Nephron progenitor cell (in vitro differentiated cells): ENCODE data around the gene PCSK5.
A peak's percentile ranks its signal among the peaks of the same experiment; 100 is the strongest.
"Not testable (repeated sequence)": the region's sequence is repeated elsewhere in the genome, so short reads cannot be mapped to it uniquely, and the experiment has no call there.

Experiments
- DNase-seq: peaks from one replicate; pipeline ENCODE4 v3.0.0; 2021
- H3K27ac Mint-ChIP-seq: 2 replicates; pipeline ENCODE4 v1.8.0; 2021; ENCODE audit warnings: mild to moderate bottlenecking, moderate library complexity, mixed read lengths
- H3K27me3 Mint-ChIP-seq: 2 replicates; pipeline ENCODE4 v1.8.0; 2021; ENCODE audit warnings: mild to moderate bottlenecking, low read depth, mixed read lengths; ENCODE audit not compliant: poor library complexity
- H3K36me3 Mint-ChIP-seq: 2 replicates; pipeline ENCODE4 v1.8.0; 2021; ENCODE audit warnings: low read depth, mixed read lengths
- H3K4me1 Mint-ChIP-seq: 2 replicates; pipeline ENCODE4 v1.8.0; 2021; ENCODE audit warnings: mixed read lengths
- H3K4me3 Mint-ChIP-seq: 2 replicates; pipeline ENCODE4 v1.8.0; 2021; ENCODE audit warnings: mild to moderate bottlenecking, moderate library complexity, mixed read lengths
- H3K9me3 Mint-ChIP-seq: 2 replicates; pipeline ENCODE4 v1.8.0; 2021; ENCODE audit warnings: mild to moderate bottlenecking, moderate library complexity, mixed read lengths
- CTCF ChIP-seq: fragments of 200-600 bp; sonication (generic); IDR thresholded peaks from 2 replicates; pipeline ENCODE4 v1.5.0; 2021; ENCODE audit warnings: antibody characterized with exemption

PCSK5 gene

GRCh38 chr9:76357555-76357954, 467.1 kb downstream of the PCSK5 start:
- no peaks in the 10 kb centered on the region for H3K27me3 Mint-ChIP-seq
- H3K27ac Mint-ChIP-seq, result no peak overlapping the region
- no peak overlapping the region for H3K4me3 Mint-ChIP-seq
- no peaks in the 10 kb centered on the region for H3K9me3 Mint-ChIP-seq
- H3K36me3 Mint-ChIP-seq, result no peaks in the 10 kb centered on the region
- peaks cover 2% of the 10 kb centered on the region for H3K4me1 Mint-ChIP-seq
- no peak for DNase-seq
- no peak for TF ChIP-seq CTCF

GRCh38 chr9:76358628-76359280, 468.3 kb downstream of the PCSK5 start:
- no peaks in the 10 kb centered on the region for H3K36me3 Mint-ChIP-seq
- H3K27ac Mint-ChIP-seq, result no peak overlapping the region
- peaks cover 9% of the 10 kb centered on the region for H3K4me1 Mint-ChIP-seq
- no peak overlapping the region for H3K4me3 Mint-ChIP-seq
- no peak for TF ChIP-seq CTCF
- H3K27me3 Mint-ChIP-seq, result no peaks in the 10 kb centered on the region
- DNase-seq, result no peak
- H3K9me3 Mint-ChIP-seq, result no peaks in the 10 kb centered on the region

- Mint-ChIP-seq H3K27ac (no peak overlapping the region), H3K27me3 (no peaks in the 10 kb centered on the region), H3K4me1 (peaks cover 9% of the 10 kb centered on the region), H3K36me3 (no peaks in the 10 kb centered on the region), H3K4me3 (no peak overlapping the region), H3K9me3 (no peaks in the 10 kb centered on the region)
- no peak for DNase-seq
- no peak for TF ChIP-seq CTCF
These were observed 468.9 kb downstream of the PCSK5 start for GRCh38 chr9:76359365-76359764.

- no peaks in the 10 kb centered on the region for H3K27me3 Mint-ChIP-seq
- no peak for DNase-seq
- peaks cover 9% of the 10 kb centered on the region for H3K4me1 Mint-ChIP-seq
- no peaks in the 10 kb centered on the region for H3K36me3 Mint-ChIP-seq
- TF ChIP-seq CTCF, result no peak
- no peak overlapping the region for H3K27ac Mint-ChIP-seq
- no peaks in the 10 kb centered on the region for H3K9me3 Mint-ChIP-seq
- no peak overlapping the region for H3K4me3 Mint-ChIP-seq
These were observed 469.3 kb downstream of the PCSK5 start for GRCh38 chr9:76359766-76360165.

GRCh38 chr9:76362332-76363031, 472.0 kb downstream of the PCSK5 start:
- not testable (repeated sequence) for H3K36me3 Mint-ChIP-seq
- H3K27ac Mint-ChIP-seq, result peak overlapping the region; percentile 30

GRCh38 chr9:76363032-76363395, 472.5 kb downstream of the PCSK5 start:
- peaks cover 9% of the 10 kb centered on the region for H3K4me1 Mint-ChIP-seq
- DNase-seq, result no peak
- H3K9me3 Mint-ChIP-seq, result no peaks in the 10 kb centered on the region
- no peaks in the 10 kb centered on the region for H3K36me3 Mint-ChIP-seq
- H3K4me3 Mint-ChIP-seq, result no peak overlapping the region
- H3K27ac Mint-ChIP-seq, result peak overlapping the region; percentile 18
- H3K27me3 Mint-ChIP-seq, result peaks cover 3% of the 10 kb centered on the region
- TF ChIP-seq CTCF, result no peak

More at GRCh38 chr9:76362332-76363031, 472.0 kb downstream of the PCSK5 start:
- not testable (repeated sequence) for H3K4me1 Mint-ChIP-seq, H3K4me3 Mint-ChIP-seq, H3K9me3 Mint-ChIP-seq, DNase-seq, H3K27me3 Mint-ChIP-seq
